ENCODE measurements around the gene ARID4A. TPM values are rescaled to one million over a fixed set of nuclear protein-coding genes. Genes with fewer than 3 reads are reported as not detected.

ARID4A gene
- polyA plus RNA-seq, 2 of the 4 experiments (the other 2 are of a cell fraction): 9.0 to 15.1 TPM

- no peaks in the 10 kb centered on the region for H3K9me3 ChIP-seq
- POLR2A ChIA-PET: interaction anchor here (0.9 kb wide), 1 partner anchor 11 kb away, joined by 3 read pairs; no protein-coding TSS in a partner anchor
- peaks cover 16% of the 10 kb centered on the region for H3K4me1 ChIP-seq
- ATAC-seq: no peak
- DNase-seq (ENCODE audit: low read depth in 1 of 2, low spot score in 1 of 2): no peak
- 52% methylated on average over 1 of the region's 1 CpG for WGBS (ENCODE audit: missing lambda C conversion rate)
- TF ChIP-seq E2F6 (IDR thresholded peaks at IDR 0.05; ENCODE audit: borderline replicate concordance, low read depth) (no peak), CBX2 (IDR thresholded peaks at IDR 0.05; ENCODE audit: borderline replicate concordance, low read depth) (no peak), ZFP36 (IDR thresholded peaks at IDR 0.05; ENCODE audit: borderline replicate concordance, partially characterized antibody) (no peak), KDM5A (IDR thresholded peaks at IDR 0.05) (no peak), RAD21 (conservative IDR thresholded peaks at IDR 0.05 in 1 of 2, IDR thresholded peaks at IDR 0.05 in 1 of 2) (no peak), SMC3 (IDR thresholded peaks at IDR 0.05) (no peak), MAX (IDR thresholded peaks at IDR 0.05) (no peak), NPAS2 (CRISPR knock-in tag; IDR thresholded peaks at IDR 0.05; ENCODE audit: borderline replicate concordance) (no peak), ELK1 (IDR thresholded peaks at IDR 0.05; ENCODE audit: low read depth, low read length) (no peak), REST (IDR thresholded peaks at IDR 0.05) (no peak), ATOH8 (CRISPR knock-in tag; IDR thresholded peaks at IDR 0.05; ENCODE audit: low read depth) (no peak), HEYL (CRISPR knock-in tag; IDR thresholded peaks at IDR 0.05) (no peak), TP53 (CRISPR knock-in tag; IDR thresholded peaks at IDR 0.05) (no peak)
- FAIRE-seq: no peak
- H3K27ac ChIP-seq: no peak overlapping the region
- no peak overlapping the region for H3K4me2 ChIP-seq
- H3K4me3 ChIP-seq: no peak overlapping the region
- CTCF ChIA-PET: interaction anchor here (0.9 kb wide), 1 partner anchor 14 kb away, joined by 3 read pairs; no protein-coding TSS in a partner anchor
These were observed 28.7 kb downstream of the ARID4A start for GRCh38 chr14:58327019-58327418.

GRCh38 chr14:58331111-58331510 is 32.8 kb downstream of the ARID4A start:
- peaks cover 16% of the 10 kb centered on the region for H3K4me1 ChIP-seq
- CTCF ChIA-PET: no interaction called here
- DNase-seq (ENCODE audit: low read depth in 1 of 2, low spot score in 1 of 2) (peak; percentile 11 to 92), FAIRE-seq (peak; percentile 36), ATAC-seq (peak; percentile 78 to 94; a peak in 5 of 6 replicates)
- peak overlapping the region; percentile 12 to 41; a peak in 1 of 6 replicates for H3K27ac ChIP-seq
- TF ChIP-seq CHD4 (IDR thresholded peaks at IDR 0.05; ENCODE audit: borderline replicate concordance) (no peak), CBX8 (IDR thresholded peaks at IDR 0.05) (no peak), EHMT2 (IDR thresholded peaks at IDR 0.05; ENCODE audit: low read depth) (no peak), POLR2A (IDR thresholded peaks at IDR 0.05; ENCODE audit: low read length) (no peak), CHD2 (IDR thresholded peaks at IDR 0.05; ENCODE audit: low read length, partially characterized antibody) (no peak), GATA3 (IDR thresholded peaks at IDR 0.05; ENCODE audit: borderline replicate concordance) (no peak), RARB (CRISPR knock-in tag; IDR thresholded peaks at IDR 0.05) (no peak), EHF (CRISPR knock-in tag; IDR thresholded peaks at IDR 0.05) (no peak), ESRRA (IDR thresholded peaks at IDR 0.05; ENCODE audit: borderline replicate concordance, low read length) (no peak), BHLHE40 (IDR thresholded peaks at IDR 0.05; ENCODE audit: low read depth, low read length) (no peak)
- POLR2A ChIA-PET: no interaction called here
- H3K4me3 ChIP-seq: no peak overlapping the region
- H3K9me3 ChIP-seq: no peaks in the 10 kb centered on the region
- 36% methylated on average over 5 of the region's 5 CpGs for WGBS (ENCODE audit: missing lambda C conversion rate)
- peak overlapping the region; percentile 70 for H3K4me2 ChIP-seq
